Measurements from ENCODE around the gene PCDH12.

DNA sequence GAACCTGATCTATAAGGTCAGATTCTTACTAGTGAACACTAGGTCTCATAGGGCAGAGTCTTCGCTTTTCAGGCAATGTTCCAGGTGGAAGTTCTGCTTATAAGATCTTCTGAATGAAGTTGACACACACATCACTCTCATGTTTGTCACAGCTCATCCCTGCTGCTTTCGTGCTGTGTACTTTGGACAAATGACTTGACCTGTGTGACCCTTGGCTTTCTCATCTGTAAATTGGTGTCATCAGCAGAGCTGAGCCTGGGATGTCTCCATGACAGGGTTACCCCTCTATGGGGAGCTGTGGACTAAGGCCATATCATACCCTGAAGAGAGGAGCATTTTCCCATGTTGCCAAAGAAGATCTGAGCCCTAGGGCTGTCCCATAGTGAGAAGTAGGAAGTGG, 31.6 kb downstream of the PCDH12 start:
- TF ChIP-seq EZH2phosphoT487 (IDR thresholded peaks at IDR 0.05; ENCODE audit: borderline replicate concordance, low read length), result no peak
- TF ChIP-seq, protein P1, sequence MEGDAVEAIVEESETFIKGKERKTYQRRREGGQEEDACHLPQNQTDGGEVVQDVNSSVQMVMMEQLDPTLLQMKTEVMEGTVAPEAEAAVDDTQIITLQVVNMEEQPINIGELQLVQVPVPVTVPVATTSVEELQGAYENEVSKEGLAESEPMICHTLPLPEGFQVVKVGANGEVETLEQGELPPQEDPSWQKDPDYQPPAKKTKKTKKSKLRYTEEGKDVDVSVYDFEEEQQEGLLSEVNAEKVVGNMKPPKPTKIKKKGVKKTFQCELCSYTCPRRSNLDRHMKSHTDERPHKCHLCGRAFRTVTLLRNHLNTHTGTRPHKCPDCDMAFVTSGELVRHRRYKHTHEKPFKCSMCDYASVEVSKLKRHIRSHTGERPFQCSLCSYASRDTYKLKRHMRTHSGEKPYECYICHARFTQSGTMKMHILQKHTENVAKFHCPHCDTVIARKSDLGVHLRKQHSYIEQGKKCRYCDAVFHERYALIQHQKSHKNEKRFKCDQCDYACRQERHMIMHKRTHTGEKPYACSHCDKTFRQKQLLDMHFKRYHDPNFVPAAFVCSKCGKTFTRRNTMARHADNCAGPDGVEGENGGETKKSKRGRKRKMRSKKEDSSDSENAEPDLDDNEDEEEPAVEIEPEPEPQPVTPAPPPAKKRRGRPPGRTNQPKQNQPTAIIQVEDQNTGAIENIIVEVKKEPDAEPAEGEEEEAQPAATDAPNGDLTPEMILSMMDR (IDR thresholded peaks at IDR 0.05; ENCODE audit: low read depth, low read length, poor library complexity, severe bottlenecking), result no peak
